MCF 10A (cell line): ENCODE results near the gene GJB5. TPM values are rescaled to one million over a fixed set of nuclear protein-coding genes. Genes with fewer than 3 reads are reported as not detected.
A peak's percentile ranks its signal among the peaks of the same experiment; 100 is the strongest.

ENCODE experiments used
- BruUV-seq: library from RNA; stranded (reverse); fragments of 400-500 nt; replicated peaks from 2 replicates; lab custom pipeline; 2021; lab: Mats Ljungman, UMichigan
- CTCF ChIA-PET: fragments of 300-600 bp; sonication (Branson Sonifier 250); formaldehyde crosslinking; extraction: SDS; loops from one replicate; lab custom pipeline; 2021; ENCODE audit warnings: antibody characterized with exemption, inconsistent platforms; lab: Yijun Ruan, JAX
- POLR2A ChIA-PET: fragments of 300-600, 350-650 bp; sonication (Branson Sonifier 250); formaldehyde crosslinking; extraction: SDS; loops from one replicate; lab custom pipeline; 2020; ENCODE audit warnings: antibody characterized with exemption, inconsistent platforms; lab: Yijun Ruan, JAX
- DNase-seq: peaks from one replicate; pipeline ENCODE4 v3.0.0-alpha.2; 2018; ENCODE audit not compliant: unreplicated experiment
- H3K27ac Mint-ChIP-seq: one replicate; pipeline ENCODE4 v1.8.0; 2022; ENCODE audit warnings: mild to moderate bottlenecking, low read depth, mixed read lengths; ENCODE audit not compliant: unreplicated experiment
- H3K27me3 Mint-ChIP-seq: one replicate; pipeline ENCODE4 v1.8.0; 2022; ENCODE audit warnings: mixed read lengths; ENCODE audit not compliant: insufficient read depth, unreplicated experiment
- H3K36me3 Mint-ChIP-seq: one replicate; pipeline ENCODE4 v1.8.0; 2022; ENCODE audit warnings: mild to moderate bottlenecking, moderate library complexity, mixed read lengths; ENCODE audit not compliant: insufficient read depth, unreplicated experiment
- H3K4me1 Mint-ChIP-seq: one replicate; pipeline ENCODE4 v1.8.0; 2022; ENCODE audit warnings: mixed read lengths; ENCODE audit not compliant: insufficient read depth, unreplicated experiment
- H3K4me3 Mint-ChIP-seq: one replicate; pipeline ENCODE4 v1.8.0; 2022; ENCODE audit warnings: mild to moderate bottlenecking, moderate library complexity, mixed read lengths; ENCODE audit not compliant: unreplicated experiment
- H3K9me3 Mint-ChIP-seq: one replicate; pipeline ENCODE4 v1.8.0; 2022; ENCODE audit warnings: mixed read lengths; ENCODE audit not compliant: unreplicated experiment
- intact Hi-C: fragments of 100-400 bp; cut with micrococcal nuclease; formaldehyde crosslinking; loops from 2 replicates; pipeline ENCODE4 v1.14.1; 2022
- total RNA-seq: library from RNA; stranded (reverse); gene quantifications from 2 replicates; pipeline ENCODE4 v1.2.3, GENCODE V29; 2022
- TF ChIP-seq, protein P1 (sequence below): fragments of 200-600 bp; IDR thresholded peaks from one replicate; pipeline ENCODE4 v1.8.0; 2022; ENCODE audit warnings: antibody characterized with exemption, mild to moderate bottlenecking; ENCODE audit not compliant: unreplicated experiment

Gene GJB5
- total RNA-seq, 1 experiment from 2014 or later = 33.2 TPM

DNA sequence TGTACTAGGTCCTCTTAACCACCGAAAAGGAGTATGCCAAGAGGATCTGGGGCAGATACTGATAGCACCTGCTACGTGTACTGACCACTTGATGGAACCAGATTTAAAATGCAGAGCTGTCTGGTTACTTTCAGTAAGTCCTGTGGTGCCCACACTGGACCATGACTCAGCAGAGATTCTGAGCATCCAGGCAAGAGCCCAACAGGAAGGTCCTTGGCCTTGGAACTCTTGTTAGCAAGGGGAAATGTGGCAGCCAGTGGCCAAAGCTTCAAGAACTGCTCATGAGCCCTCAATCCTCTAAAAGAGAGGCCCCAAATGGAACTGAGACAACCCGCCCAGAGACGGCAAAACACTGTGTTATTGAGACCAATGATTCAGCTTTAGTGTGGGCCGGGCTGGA is 4.2 kb upstream of the GJB5 start:
- no peak for DNase-seq
- Mint-ChIP-seq H3K4me1 (peaks cover 8% of the 10 kb centered on the region), H3K4me3 (no peak overlapping the region), H3K9me3 (peaks cover 9% of the 10 kb centered on the region), H3K27me3 (no peaks in the 10 kb centered on the region), H3K27ac (no peak overlapping the region), H3K36me3 (no peaks in the 10 kb centered on the region)
- ChIA-PET CTCF (interaction anchor here (1.0 to 8.9 kb wide), 5 partner anchors 10 to 1118 kb away, joined by 3 to 82 read pairs (median 8); partner anchors contain the start of gene SMIM12), POLR2A (interaction anchor here (0.7 kb wide), 1 partner anchor 109 kb away, joined by 3 read pairs; the partner anchor contains the start of gene SMIM12)
- intact Hi-C loops = no loop called here
- TF ChIP-seq, protein P1, sequence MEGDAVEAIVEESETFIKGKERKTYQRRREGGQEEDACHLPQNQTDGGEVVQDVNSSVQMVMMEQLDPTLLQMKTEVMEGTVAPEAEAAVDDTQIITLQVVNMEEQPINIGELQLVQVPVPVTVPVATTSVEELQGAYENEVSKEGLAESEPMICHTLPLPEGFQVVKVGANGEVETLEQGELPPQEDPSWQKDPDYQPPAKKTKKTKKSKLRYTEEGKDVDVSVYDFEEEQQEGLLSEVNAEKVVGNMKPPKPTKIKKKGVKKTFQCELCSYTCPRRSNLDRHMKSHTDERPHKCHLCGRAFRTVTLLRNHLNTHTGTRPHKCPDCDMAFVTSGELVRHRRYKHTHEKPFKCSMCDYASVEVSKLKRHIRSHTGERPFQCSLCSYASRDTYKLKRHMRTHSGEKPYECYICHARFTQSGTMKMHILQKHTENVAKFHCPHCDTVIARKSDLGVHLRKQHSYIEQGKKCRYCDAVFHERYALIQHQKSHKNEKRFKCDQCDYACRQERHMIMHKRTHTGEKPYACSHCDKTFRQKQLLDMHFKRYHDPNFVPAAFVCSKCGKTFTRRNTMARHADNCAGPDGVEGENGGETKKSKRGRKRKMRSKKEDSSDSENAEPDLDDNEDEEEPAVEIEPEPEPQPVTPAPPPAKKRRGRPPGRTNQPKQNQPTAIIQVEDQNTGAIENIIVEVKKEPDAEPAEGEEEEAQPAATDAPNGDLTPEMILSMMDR = no peak
- no TSS peak for BruUV-seq

DNA sequence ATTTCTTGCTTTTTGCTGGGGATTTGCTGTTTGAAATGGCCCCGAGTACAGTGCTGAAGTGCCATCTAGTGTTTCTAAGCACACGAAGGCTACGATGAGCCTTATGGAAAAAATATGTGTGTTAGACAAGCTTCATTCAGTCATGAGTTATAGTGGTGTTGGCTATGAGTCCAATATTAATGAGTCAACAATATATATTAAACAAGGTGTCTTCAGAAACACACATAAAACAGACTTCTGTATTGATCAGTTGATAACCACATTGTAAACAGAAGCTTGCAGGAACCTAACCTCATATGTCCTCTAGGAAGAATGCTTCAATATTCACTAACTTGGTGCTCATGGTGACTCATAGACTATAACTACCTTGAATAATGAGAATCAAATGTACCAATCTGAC is 1.7 kb upstream of the GJB5 start:
- no peaks in the 10 kb centered on the region for H3K36me3 Mint-ChIP-seq
- H3K9me3 Mint-ChIP-seq = peaks cover 9% of the 10 kb centered on the region
- intact Hi-C loops = no loop called here
- DNase-seq = no peak
- no TSS peak for BruUV-seq
- CTCF ChIA-PET = interaction anchor here (0.6 to 8.9 kb wide), 5 partner anchors 12 to 1120 kb away, joined by 3 to 82 read pairs (median 5); no protein-coding TSS in a partner anchor
- H3K27me3 Mint-ChIP-seq = no peaks in the 10 kb centered on the region
- TF ChIP-seq, protein P1 = no peak
- POLR2A ChIA-PET = no interaction called here
- H3K27ac Mint-ChIP-seq = peak overlapping the region; percentile 96
- no peak overlapping the region for H3K4me3 Mint-ChIP-seq
- peaks cover 16% of the 10 kb centered on the region for H3K4me1 Mint-ChIP-seq

DNA sequence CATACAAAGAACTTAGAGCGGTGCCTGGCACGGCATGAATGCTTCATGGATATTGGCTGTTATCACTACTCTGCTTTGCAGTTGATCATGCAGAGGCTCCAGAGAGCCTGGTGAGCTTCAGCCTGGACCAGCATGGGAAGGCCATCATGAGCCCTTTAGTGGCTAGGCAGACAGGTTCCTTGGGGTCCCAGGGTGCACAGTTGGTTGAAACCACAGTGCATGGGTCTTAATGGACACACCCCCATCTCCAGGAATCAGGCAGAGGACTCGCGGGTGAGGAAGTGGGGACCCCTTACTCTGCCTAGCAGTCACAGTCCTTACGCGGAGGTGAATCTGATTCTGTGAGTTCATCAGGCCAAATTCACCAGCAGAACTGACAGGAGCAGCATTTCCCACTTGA is 1.1 kb downstream of the GJB5 start:
- no peak for DNase-seq
- ChIA-PET POLR2A (interaction anchor here (0.7 to 2.1 kb wide), 9 partner anchors 9 to 111 kb away, joined by 3 to 21 read pairs (median 7); partner anchors contain the start of gene SMIM12), CTCF (interaction anchor here (0.6 to 8.9 kb wide), 11 partner anchors 15 to 1499 kb away, joined by 3 to 82 read pairs (median 8); partner anchors contain the start of genes GJB3 and SMIM12)
- TF ChIP-seq, protein P1 = no peak
- Mint-ChIP-seq H3K4me1 (peaks cover 16% of the 10 kb centered on the region), H3K9me3 (peaks cover 9% of the 10 kb centered on the region), H3K36me3 (no peaks in the 10 kb centered on the region), H3K27me3 (no peaks in the 10 kb centered on the region), H3K27ac (peak overlapping the region; percentile 96), H3K4me3 (peak overlapping the region; percentile 93)
- TSS peak; percentile 49 for BruUV-seq
- intact Hi-C loops = loop anchor here (1.0 kb wide), 2 partner anchors 7 to 25 kb away; partner anchors contain the start of gene GJB3

GRCh38 chr1:34757386-34757785 is 2.5 kb downstream of the GJB5 start:
- BruUV-seq = no TSS peak
- intact Hi-C loops = no loop called here
- Mint-ChIP-seq H3K27ac (no peak overlapping the region), H3K27me3 (no peaks in the 10 kb centered on the region), H3K4me3 (no peak overlapping the region), H3K9me3 (peaks cover 9% of the 10 kb centered on the region), H3K36me3 (no peaks in the 10 kb centered on the region), H3K4me1 (peaks cover 16% of the 10 kb centered on the region)
- POLR2A ChIA-PET = interaction anchor here (0.7 to 1.3 kb wide), 2 partner anchors 103 to 1412 kb away, joined by 3 read pairs; no protein-coding TSS in a partner anchor
- TF ChIP-seq, protein P1 = no peak
- no peak for DNase-seq
- CTCF ChIA-PET = interaction anchor here (1.7 to 8.9 kb wide), 3 partner anchors 9 to 29 kb away, joined by 5 to 82 read pairs (median 11); no protein-coding TSS in a partner anchor
